GM08714 (cell line): ENCODE results near the gene KNDC1.

Experiments
- H3K4me3 ChIP-seq: fragments of 200-500 bp; sonication (Bioruptor generic); 2 replicates; pipeline ENCODE4 v1.5.1; 2014; ENCODE audit warnings: mild to moderate bottlenecking, low read length, inconsistent platforms
- ZNF274 ChIP-seq: IDR thresholded peaks from 2 replicates; pipeline ENCODE4 v1.6.1; 2012; ENCODE audit warnings: mild to moderate bottlenecking, low read depth, low read length

KNDC1 gene

DNA sequence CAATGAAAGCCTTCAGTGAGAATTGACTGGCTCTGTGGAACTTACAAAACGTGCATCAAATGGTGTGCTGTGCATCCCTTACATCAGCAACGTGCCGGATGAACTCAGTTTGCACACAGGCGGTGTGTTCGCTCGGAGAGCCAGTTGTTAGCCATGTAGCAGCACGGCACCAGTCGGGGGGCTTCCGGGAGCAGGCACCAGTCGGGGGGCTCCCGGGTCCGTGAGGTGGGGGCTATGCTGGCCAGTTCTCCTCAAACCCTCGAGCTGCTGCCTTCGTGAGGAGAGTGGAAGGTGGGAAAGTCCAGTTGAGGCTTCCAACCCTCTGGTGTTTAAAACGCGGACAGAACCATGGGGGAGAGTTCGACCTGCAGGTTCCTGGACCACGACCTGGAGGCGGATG lies 35.1 kb downstream of the KNDC1 start:
- no peak for TF ChIP-seq ZNF274
- H3K4me3 ChIP-seq: no peak overlapping the region

GRCh38 chr10:133195611-133196010 lies 35.6 kb downstream of the KNDC1 start:
- TF ChIP-seq ZNF274: no peak

DNA sequence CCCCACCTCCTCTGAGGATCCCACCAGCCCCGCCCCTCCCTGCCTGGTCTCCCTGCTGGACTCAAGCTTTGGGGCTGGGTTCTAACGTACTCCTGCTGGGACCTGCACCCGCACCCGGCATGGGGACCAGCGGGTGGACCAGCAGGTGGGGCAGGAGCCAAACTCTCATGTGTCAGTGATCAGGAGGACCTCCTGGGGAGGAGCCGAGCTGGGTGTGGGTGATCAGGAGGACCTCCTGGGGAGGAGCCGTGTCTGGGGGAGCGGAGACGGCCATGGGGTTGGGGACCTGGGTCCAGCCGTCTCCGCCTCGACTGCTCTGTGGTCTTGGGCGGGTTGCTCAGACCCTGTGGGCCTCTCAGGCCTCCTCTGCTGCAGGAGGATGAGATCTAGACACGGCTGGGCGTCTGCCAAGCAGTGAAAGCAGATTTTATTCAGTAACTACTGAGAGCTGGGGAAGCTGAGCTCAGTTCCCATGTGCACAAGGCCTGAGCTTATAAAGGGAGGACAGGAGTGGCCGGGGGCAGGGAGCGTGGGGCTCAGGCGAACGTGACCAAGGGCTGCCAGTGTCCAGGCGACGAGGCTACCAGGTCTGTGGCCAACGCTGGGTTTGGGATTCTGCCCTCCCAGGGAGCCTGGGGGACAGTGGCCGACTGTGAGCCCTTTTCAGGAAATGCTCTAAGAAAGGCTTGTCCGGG lies 36.3 kb downstream of the KNDC1 start:
- TF ChIP-seq ZNF274: no peak
- H3K4me3 ChIP-seq: no peak overlapping the region

More at GRCh38 chr10:133195611-133196010, 35.6 kb downstream of the KNDC1 start:
- no peak overlapping the region for H3K4me3 ChIP-seq

GRCh38 chr10:133196936-133197758 lies 37.1 kb downstream of the KNDC1 start:
- H3K4me3 ChIP-seq: no peak overlapping the region
- no peak for TF ChIP-seq ZNF274

- no peak for TF ChIP-seq ZNF274
- H3K4me3 ChIP-seq: no peak overlapping the region
Measured at GRCh38 chr10:133197786-133198185, 37.8 kb downstream of the KNDC1 start.

DNA sequence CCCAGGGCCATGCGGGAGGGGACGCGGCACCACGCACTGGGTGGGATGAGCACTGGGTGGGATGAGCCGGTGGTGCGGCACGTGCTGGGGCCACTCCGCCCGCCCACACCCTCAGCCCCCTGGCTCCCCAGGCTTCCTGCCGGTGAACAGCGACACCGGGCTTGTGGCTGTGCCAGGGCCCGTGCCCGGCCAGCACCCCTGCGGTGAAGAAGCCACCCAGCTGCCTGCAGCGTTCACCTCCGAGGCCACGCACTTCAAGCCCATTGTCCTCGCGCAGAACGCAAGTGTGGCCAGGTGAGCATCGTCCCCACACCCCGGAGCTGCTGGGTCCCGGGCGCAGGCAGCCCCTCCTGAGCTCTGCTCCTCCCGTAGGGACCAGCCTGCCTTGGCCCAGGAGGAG lies 38.2 kb downstream of the KNDC1 start:
- TF ChIP-seq ZNF274: no peak
- no peak overlapping the region for H3K4me3 ChIP-seq

DNA sequence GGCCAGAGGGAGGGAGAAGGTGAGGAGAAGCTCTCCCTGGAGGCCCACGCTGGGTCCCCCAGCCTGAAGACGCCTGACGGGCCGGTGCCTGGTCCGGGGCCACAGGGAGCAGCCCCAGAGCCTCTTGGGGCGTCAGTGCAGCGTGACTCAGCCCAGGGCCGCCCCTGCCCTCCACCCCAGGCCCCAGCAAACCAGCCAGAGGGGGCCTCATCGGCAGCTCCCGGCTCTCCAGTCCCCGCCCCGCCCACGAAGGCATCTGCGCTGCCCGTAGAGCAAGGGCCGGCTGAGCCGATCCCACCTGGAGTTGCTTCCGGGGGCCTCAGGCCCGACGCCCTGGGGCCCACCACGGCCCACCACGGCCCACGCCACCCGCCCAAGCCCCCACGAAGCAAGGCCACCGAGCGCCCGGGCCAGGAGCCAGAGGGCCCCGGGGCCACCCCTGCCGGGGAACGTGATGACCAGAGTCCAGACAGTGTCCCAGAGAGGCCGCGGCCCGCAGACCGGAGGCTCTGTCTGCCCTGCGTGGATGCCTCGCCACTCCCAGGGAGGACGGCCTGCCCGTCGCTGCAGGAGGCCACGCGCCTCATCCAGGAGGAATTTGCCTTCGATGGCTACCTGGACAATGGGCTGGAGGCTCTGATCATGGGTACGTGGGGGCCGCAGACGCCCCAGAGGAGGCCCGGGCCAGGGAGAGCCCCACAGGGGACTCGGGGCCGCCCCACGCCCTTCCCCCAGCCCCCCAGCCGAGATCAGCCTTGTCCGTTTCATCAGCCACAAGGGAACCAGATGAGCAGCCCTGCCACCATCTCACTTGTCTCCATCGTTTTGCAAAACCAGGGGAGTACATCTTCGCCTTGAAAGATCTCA lies 38.8 kb downstream of the KNDC1 start:
- no peak overlapping the region for H3K4me3 ChIP-seq
- no peak for TF ChIP-seq ZNF274

GRCh38 chr10:133199488-133199885 lies 39.5 kb downstream of the KNDC1 start:
- H3K4me3 ChIP-seq: no peak overlapping the region
- no peak for TF ChIP-seq ZNF274

- TF ChIP-seq ZNF274: no peak
- no peak overlapping the region for H3K4me3 ChIP-seq
Measured at GRCh38 chr10:133199992-133200611, 40.1 kb downstream of the KNDC1 start.

DNA sequence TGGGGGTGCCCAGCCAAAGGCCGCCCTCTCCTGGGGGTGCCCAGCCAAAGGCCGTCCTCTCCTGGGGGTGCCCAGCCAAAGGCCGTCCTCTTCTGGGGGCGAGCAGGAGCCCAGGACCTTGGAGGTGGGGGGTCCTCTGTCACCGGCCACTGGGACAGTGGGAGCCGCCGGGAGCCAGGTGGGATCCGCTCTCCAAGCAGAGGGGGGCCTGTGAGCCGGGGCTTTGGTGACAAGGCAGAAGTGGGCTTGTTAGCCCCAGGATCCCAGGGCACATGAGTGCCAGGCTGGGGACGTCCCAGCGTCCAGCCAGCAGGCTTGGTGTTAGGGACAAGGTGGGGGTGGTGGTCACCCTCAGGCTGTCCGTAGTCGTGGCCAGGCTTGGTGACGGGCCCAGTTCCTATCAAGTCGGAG lies 40.6 kb downstream of the KNDC1 start:
- TF ChIP-seq ZNF274: no peak
- H3K4me3 ChIP-seq: no peak overlapping the region

DNA sequence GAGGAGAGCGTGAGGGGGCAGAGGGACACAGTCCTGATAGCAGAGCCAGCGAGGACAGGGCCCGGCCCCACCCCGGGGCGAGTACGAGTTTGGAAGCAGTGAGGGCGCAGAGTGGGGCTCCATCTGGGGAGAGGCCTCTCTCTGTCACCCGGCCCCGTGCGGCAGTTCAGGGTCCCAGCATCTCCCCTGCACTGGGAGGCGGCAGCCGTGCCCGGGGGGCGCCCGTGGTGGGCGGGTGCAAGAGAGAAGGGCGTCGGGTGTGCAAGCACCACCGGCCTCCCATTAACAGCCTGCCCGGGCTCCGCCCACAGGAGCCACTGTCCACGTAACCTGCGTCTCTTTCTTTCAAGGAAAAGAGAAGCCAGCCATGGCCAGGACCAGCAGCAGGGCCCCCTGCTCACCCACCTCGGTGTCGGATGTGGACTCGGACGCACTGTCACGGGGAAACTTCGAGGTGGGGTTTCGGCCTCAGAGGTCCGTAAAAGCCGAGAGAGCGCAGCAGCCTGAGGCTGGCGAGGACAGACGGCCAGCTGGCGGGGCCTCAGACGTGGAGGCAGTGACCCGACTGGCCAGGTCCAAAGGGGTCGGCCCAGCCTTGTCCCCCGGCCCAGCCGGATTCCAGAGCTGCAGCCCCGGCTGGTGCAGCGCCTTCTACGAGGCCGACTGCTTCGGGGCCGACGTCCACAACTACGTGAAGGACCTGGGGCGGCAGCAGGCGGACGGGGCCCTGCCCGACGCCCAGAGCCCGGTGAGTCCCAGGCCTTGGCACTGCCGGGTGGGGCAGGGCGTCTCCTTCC lies 41.3 kb downstream of the KNDC1 start:
- TF ChIP-seq ZNF274: no peak
- H3K4me3 ChIP-seq: no peak overlapping the region

GRCh38 chr10:133201948-133202725 lies 42.1 kb downstream of the KNDC1 start:
- TF ChIP-seq ZNF274: no peak
- H3K4me3 ChIP-seq: no peak overlapping the region
